Left lobe of liver (tissue), 2 donors: ENCODE data around the gene PDK1. TPM values are rescaled to one million over a fixed set of nuclear protein-coding genes. Genes with fewer than 3 reads are reported as not detected.

Experiments used
- ATAC-seq: fragments of 200-7000 bp; cut with Tn5 transposase; one replicate; pipeline ENCODE4 v1.9.1; 2020; ENCODE audit warnings: mild to moderate bottlenecking, moderate library complexity
- DNase-seq: peaks from one replicate; pipeline ENCODE4 v3.0.0-alpha.2; 2020; ENCODE audit warnings: low spot score
- total RNA-seq: library from RNA; stranded (reverse); gene quantifications from one replicate; pipeline ENCODE4 v1.2.1, GENCODE V29; 2021
- donor health status: DM: no; HTN: no; CAD: no; lungs with moderate emphysema.
- donor health status: DM: no; HTN: yes; CAD: no.

PDK1 gene
- total RNA-seq, 1 donor from 2014 or later = 6.2 TPM

DNA sequence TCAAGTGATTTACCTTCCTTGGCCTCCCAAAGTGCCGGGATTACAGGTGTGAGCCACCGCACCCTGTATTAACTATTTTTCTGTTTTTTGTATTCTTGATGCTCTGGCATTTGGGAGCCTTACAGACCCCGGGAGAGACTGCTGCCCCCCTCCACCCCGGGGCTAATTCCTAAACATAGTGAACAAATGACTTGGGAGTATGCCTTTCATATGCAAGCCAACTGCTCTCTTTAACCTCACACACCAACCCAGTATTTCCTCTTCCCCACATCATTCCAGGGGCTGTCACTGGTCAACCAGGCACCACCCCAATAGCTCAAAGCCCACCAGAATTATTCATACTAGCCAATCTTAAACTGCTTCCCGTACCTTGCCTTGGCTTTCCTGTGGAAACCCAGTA lies 79.7 kb downstream of the PDK1 start:
- no peak for ATAC-seq
- no peak for DNase-seq

DNA sequence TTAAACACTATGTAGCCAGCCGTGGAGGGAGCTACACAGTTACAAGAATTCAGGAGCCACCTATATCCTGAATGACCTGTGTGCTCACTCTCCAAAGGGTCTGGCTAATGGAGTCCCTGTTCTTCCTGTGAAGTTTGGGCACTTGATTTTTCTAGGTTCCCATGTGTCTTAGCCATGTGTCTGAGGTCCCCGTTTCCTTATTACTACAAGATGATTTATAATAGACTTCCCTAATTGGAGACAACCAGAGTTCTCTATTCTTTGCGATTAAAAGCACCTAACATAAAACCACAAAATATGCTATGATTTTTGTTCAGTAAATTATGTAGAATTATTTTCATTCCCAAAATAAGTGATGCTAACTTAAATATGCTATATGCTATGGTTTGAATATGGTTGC lies 83.4 kb downstream of the PDK1 start:
- no peak for DNase-seq
- ATAC-seq = no peak

DNA sequence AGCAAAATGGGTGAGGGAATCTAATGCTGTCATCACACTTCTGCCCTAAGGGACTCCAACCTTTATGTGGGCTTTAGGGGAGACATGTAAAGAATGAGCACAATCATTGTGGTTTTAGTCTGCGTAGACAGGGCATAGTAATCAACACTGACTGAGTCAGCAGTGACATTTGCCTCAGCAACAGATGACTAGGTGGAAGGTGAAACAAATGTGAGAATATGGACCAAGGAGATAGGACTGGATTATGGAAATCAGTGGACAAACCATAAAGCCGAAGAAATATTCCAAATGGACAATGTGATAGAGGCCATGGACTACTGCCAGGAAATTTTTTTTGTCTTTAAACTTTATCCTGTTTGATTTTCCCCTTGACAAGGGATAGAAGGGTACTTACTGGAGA lies 83.9 kb downstream of the PDK1 start:
- DNase-seq = no peak
- no peak for ATAC-seq

GRCh38 chr2:172640389-172640788 lies 84.5 kb downstream of the PDK1 start:
- DNase-seq (no peak), ATAC-seq (no peak)

- DNase-seq = no peak
- ATAC-seq = no peak
These were observed 86.6 kb downstream of the PDK1 start for GRCh38 chr2:172642301-172643020.

GRCh38 chr2:172643142-172643541 lies 87.3 kb downstream of the PDK1 start:
- DNase-seq (no peak), ATAC-seq (no peak)

DNA sequence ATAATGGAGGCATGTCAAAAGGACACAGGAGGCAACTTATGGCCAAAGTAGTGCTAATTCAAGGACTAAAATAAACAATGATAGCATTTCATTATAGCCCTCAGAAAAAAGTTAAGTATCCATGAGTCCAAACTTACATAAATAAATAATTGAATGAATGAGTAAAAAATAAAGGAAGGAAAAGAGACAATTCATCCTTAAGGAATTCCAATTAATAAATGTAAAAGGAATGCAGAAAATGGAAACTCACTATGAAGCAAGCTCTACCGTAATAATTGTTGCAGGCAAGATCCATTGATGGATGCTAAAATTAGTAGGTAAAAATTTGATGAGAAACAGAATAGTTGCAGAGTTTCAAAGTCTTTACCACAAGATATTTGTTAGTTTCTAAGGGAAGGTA lies 91.5 kb downstream of the PDK1 start:
- DNase-seq (no peak), ATAC-seq (no peak)

DNA sequence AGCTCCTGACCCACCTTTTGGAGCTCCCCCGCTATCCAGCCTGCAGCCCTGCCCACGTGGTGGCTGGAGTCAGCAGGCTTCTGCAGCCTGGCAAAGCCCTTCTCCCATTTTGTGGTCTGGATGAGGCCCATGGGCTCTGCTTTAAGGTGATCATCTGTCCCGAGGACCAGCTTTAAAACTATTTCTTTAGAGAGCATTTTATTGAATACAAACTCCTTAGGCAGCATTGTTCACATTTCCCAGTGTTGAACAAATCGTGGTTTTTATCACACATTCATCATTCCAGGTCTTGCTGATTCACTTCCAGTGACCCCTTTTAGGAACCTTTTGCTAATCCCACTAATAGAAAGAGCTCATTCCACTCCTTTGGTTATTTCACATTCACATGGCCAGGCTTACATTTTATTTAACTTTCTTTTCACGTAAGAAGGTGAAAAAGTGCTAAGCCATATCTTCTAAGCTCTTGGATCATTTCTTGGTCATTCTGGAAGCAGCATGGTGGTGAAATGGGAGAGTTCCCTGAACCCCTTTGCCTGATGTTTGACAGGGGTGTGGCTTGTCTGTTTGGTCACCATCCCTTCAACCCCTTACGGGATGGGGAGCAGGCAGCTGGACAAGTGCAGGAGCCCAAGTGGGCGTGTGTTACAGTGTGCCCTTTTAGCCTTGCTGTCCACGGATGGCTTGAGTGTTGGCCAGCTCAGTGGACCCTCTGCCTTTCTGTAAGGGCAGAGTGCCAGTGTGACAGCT lies 99.4 kb downstream of the PDK1 start:
- ATAC-seq (no peak), DNase-seq (no peak)

DNA sequence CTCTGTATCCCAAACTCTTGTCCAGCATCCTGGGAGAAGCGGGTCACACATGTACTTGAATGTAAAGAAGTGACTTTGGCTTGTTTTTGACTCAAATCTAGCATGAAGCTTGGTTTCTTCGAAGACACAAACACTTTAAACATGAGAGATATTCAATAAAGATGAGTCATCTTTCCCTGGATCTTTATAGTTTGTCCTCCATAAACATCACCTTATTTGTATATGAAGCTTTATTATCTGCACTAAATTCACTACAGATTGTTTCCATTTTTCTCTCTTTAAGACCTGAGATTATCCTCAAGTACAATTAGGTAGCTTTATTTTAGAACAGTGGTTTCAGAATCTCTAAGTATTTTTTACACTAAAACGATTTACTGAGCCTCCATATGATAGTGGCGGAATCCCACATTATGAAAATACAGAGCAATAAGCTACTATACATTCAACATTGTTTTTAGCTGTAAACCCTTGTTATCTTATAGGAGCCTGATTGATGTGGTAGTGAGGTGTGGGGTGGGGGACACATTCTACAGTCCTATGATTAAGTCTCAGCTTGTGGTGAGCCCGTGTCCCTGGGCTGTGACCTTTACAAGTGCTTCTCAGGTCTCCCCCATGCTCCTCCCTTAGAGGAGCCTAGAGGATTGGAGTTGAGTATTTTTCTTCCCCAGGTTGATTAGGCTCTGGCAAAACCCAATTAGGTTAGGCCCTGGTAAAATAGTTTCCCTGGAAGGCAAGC lies 100.1 kb downstream of the PDK1 start:
- no peak for ATAC-seq
- no peak for DNase-seq

Other genes starting within 250 kb of the PDK1 start
- 13.5 TPM for gene ITGA6, start 128.5 kb upstream of the PDK1 start, total RNA-seq
- gene RAPGEF4, start 179.8 kb downstream of the PDK1 start, total RNA-seq = 12.8 TPM